Liver (tissue), 9 donors: Measurements from ENCODE around the gene IRAK1BP1. TPM values are rescaled to one million over a fixed set of nuclear protein-coding genes. Genes with fewer than 3 reads are reported as not detected.

Experiments
- DNase-seq: peaks from one replicate; pipeline ENCODE4 v3.0.0-alpha.2; 2017; ENCODE audit warnings: low spot score
- H3K27ac ChIP-seq, 2 donors: one replicate each; pipeline ENCODE4 v1.7.0; 2013; ENCODE audit warnings: inconsistent platforms in 2 of 2, low read length in 2 of 2, control low read depth in 1 of 2, low read depth in 1 of 2, mild to moderate bottlenecking in 1 of 2
- H3K27me3 ChIP-seq, 4 donors: one replicate each; pipeline versions ENCODE4 v1.6.1 to v1.7.0; 2013; ENCODE audit warnings: low read length in 3 of 4, inconsistent platforms in 1 of 4, mild to moderate bottlenecking in 1 of 4, moderate library complexity in 1 of 4; ENCODE audit not compliant: control insufficient read depth in 4 of 4, insufficient read depth in 4 of 4
- H3K36me3 ChIP-seq, 4 donors: one replicate each; pipeline versions ENCODE4 v1.6.1 to v1.7.0; 2013; ENCODE audit warnings: low read length in 3 of 4, mild to moderate bottlenecking in 3 of 4, low read depth in 1 of 4, moderate library complexity in 1 of 4; ENCODE audit not compliant: control insufficient read depth in 4 of 4, insufficient read depth in 3 of 4
- H3K4me1 ChIP-seq, 4 donors: one replicate each; pipeline versions ENCODE4 v1.6.1 to v1.7.0; 2013; ENCODE audit warnings: low read length in 3 of 4, mild to moderate bottlenecking in 3 of 4, moderate library complexity in 1 of 4; ENCODE audit not compliant: control insufficient read depth in 4 of 4, insufficient read depth in 4 of 4
- H3K4me3 ChIP-seq, 3 donors: one replicate each; pipeline versions ENCODE4 v1.6.1 to v1.7.0; 2013; ENCODE audit warnings: low read length in 3 of 3, control low read depth in 1 of 3, low read depth in 1 of 3, mild to moderate bottlenecking in 1 of 3
- H3K9ac ChIP-seq, 2 donors: one replicate each; pipeline ENCODE4 v1.7.0; 2013; ENCODE audit warnings: low read length in 2 of 2, mild to moderate bottlenecking in 2 of 2, moderate library complexity in 2 of 2, control low read depth in 1 of 2, low read depth in 1 of 2
- H3K9me3 ChIP-seq, 4 donors: one replicate each; pipeline versions ENCODE4 v1.6.1 to v1.7.0; 2013; ENCODE audit warnings: low read length in 3 of 4; ENCODE audit not compliant: control insufficient read depth in 4 of 4
- CTCF ChIP-seq: fragments of 150-350 bp; IDR thresholded peaks from 2 replicates; pipeline ENCODE4 v1.5.1; 2017; ENCODE audit warnings: improper control_type of control experiment, low read depth, low read length; ENCODE audit not compliant: missing input control
- EGR1 ChIP-seq, 2 donors: IDR thresholded peaks; 2 replicates each; pipeline ENCODE4 v1.6.1; 2016 to 2018; ENCODE audit warnings: antibody characterized with exemption in 2 of 2, low read depth in 2 of 2
- FOXA1 ChIP-seq: IDR thresholded peaks from 2 replicates; pipeline ENCODE4 v1.6.1; 2016; ENCODE audit warnings: antibody characterized with exemption
- FOXA2 ChIP-seq: IDR thresholded peaks from 2 replicates; pipeline ENCODE4 v1.6.1; 2016; ENCODE audit warnings: antibody characterized with exemption
- GABPA ChIP-seq, 2 donors: IDR thresholded peaks in 1 of 2; conservative IDR thresholded peaks in 1 of 2; 2 replicates each; pipeline ENCODE4 v1.6.1; 2016; ENCODE audit warnings: antibody characterized with exemption in 2 of 2, mild to moderate bottlenecking in 1 of 2, moderate library complexity in 1 of 2
- HNF4A ChIP-seq, 2 donors: conservative IDR thresholded peaks; 2 replicates each; pipeline ENCODE4 v1.6.1; 2016; ENCODE audit warnings: antibody characterized with exemption in 2 of 2, mild to moderate bottlenecking in 2 of 2
- HNF4G ChIP-seq: IDR thresholded peaks from 2 replicates; pipeline ENCODE4 v1.6.1; 2016; ENCODE audit warnings: antibody characterized with exemption
- JUND ChIP-seq, 2 donors: IDR thresholded peaks; 2 replicates each; pipeline ENCODE4 v1.6.1; 2016; ENCODE audit warnings: antibody characterized with exemption in 2 of 2
- MAX ChIP-seq: IDR thresholded peaks from 2 replicates; pipeline ENCODE4 v1.6.1; 2016; ENCODE audit warnings: antibody characterized with exemption
- NR2F2 ChIP-seq: IDR thresholded peaks from 2 replicates; pipeline ENCODE4 v1.6.1; 2016; ENCODE audit warnings: antibody characterized with exemption
- RAD21 ChIP-seq, 2 donors: IDR thresholded peaks; 2 replicates each; pipeline ENCODE4 v1.6.1; 2016; ENCODE audit warnings: antibody characterized with exemption in 2 of 2, mild to moderate bottlenecking in 2 of 2
- REST ChIP-seq: IDR thresholded peaks from 2 replicates; pipeline ENCODE4 v1.6.1; 2016; ENCODE audit warnings: antibody characterized with exemption, mild to moderate bottlenecking
- RXRA ChIP-seq, 2 donors: IDR thresholded peaks; 2 replicates each; pipeline ENCODE4 v1.6.1; 2017 to 2018; ENCODE audit warnings: antibody characterized with exemption in 2 of 2, mild to moderate bottlenecking in 1 of 2
- SP1 ChIP-seq: IDR thresholded peaks from 2 replicates; pipeline ENCODE4 v1.6.1; 2018; ENCODE audit warnings: antibody characterized with exemption, mild to moderate bottlenecking
- TAF1 ChIP-seq: conservative IDR thresholded peaks from 2 replicates; pipeline ENCODE4 v1.6.1; 2016; ENCODE audit warnings: antibody characterized with exemption, mild to moderate bottlenecking
- YY1 ChIP-seq: IDR thresholded peaks from 2 replicates; pipeline ENCODE4 v1.6.1; 2016; ENCODE audit warnings: antibody characterized with exemption, mild to moderate bottlenecking
- ZBTB33 ChIP-seq: IDR thresholded peaks from 2 replicates; pipeline ENCODE4 v1.6.1; 2016; ENCODE audit warnings: antibody characterized with exemption
- WGBS: extraction: QIAGEN DNeasy Blood & Tissue Kit; methylation state at CpG from one replicate; pipeline ENCODE4 v1.1.7; 2013; 5-methylcytosine and 5-hydroxymethylcytosine counted together
- polyA plus RNA-seq, 2 donors: library from polyadenylated mRNA; stranded (reverse) in 1 of 2; unstranded in 1 of 2; fragments of 200-250 nt in 1 of 2; fragments of >200 nt in 1 of 2; fragmentation: Nextera tagmentation in 1 of 2; extraction: Ambion mirVana in 1 of 2; gene quantifications; one replicate each; pipeline versions ENCODE4 v1.2.1 to v1.2.3, GENCODE V29; 2013 to 2015
- total RNA-seq, 2 donors: library from RNA; depleted of rRNA; stranded (reverse); fragments of >200 nt; gene quantifications; one replicate each; pipeline ENCODE4 v1.2.3, GENCODE V29; 2014
- donor health status: healthy.
- donor health status: healthy.
- donor health status: healthy.
- donor health status: healthy.
- donor health status: healthy.

Gene IRAK1BP1
- total and polyA plus RNA-seq, 4 donors: 0.46 to 2.2 (median 0.77) TPM

- Histone ChIP-seq H3K9ac (no peak overlapping the region), H3K27ac (no peak overlapping the region), H3K27me3 (no peaks in the 10 kb centered on the region), H3K36me3 (no peaks in the 10 kb centered on the region), H3K4me1 (peaks cover 0 to 1% (median 0%) of the 10 kb centered on the region in 4 donors), H3K9me3 (no peaks in the 10 kb centered on the region), H3K4me3 (no peak overlapping the region)
- DNase-seq: no peak
- 84% methylated on average over 3 of the region's 3 CpGs for WGBS
- TF ChIP-seq EGR1 (IDR thresholded peaks at IDR 0.05; ENCODE audit: low read depth in 2 of 2) (no peak), HNF4G (no peak), HNF4A (conservative IDR thresholded peaks at IDR 0.05) (no peak), MAX (no peak), FOXA1 (no peak), REST (no peak), SP1 (no peak), NR2F2 (no peak), FOXA2 (no peak), GABPA (IDR thresholded peaks at IDR 0.05 in 1 of 2, conservative IDR thresholded peaks at IDR 0.05 in 1 of 2) (no peak), ZBTB33 (no peak), JUND (IDR thresholded peaks at IDR 0.05) (no peak), TAF1 (no peak), RXRA (IDR thresholded peaks at IDR 0.05) (no peak), CTCF (no peak), YY1 (no peak)
These were observed 37.9 kb upstream of the IRAK1BP1 start for GRCh38 chr6:78829407-78829806.

GRCh38 chr6:78830805-78831204 is 36.5 kb upstream of the IRAK1BP1 start:
- H3K4me3 ChIP-seq: no peak overlapping the region
- peaks cover 0 to 1% (median 0%) of the 10 kb centered on the region in 4 donors for H3K4me1 ChIP-seq
- no peak for DNase-seq
- H3K27ac ChIP-seq: no peak overlapping the region
- H3K27me3 ChIP-seq: no peaks in the 10 kb centered on the region
- H3K9me3 ChIP-seq: no peaks in the 10 kb centered on the region
- 66% methylated on average over 2 of the region's 2 CpGs for WGBS
- H3K9ac ChIP-seq: no peak overlapping the region
- H3K36me3 ChIP-seq: no peaks in the 10 kb centered on the region
- TF ChIP-seq TAF1 (no peak), YY1 (no peak), HNF4A (conservative IDR thresholded peaks at IDR 0.05) (no peak), REST (no peak), GABPA (IDR thresholded peaks at IDR 0.05 in 1 of 2, conservative IDR thresholded peaks at IDR 0.05 in 1 of 2) (no peak), MAX (no peak), EGR1 (IDR thresholded peaks at IDR 0.05; ENCODE audit: low read depth in 2 of 2) (no peak), RAD21 (IDR thresholded peaks at IDR 0.05) (no peak), RXRA (IDR thresholded peaks at IDR 0.05) (no peak), HNF4G (no peak), JUND (IDR thresholded peaks at IDR 0.05) (no peak), SP1 (no peak), NR2F2 (no peak), ZBTB33 (no peak), FOXA1 (no peak)
